A549 (cell line): ENCODE results near the gene RHOF.

Source experiments
- CEBPB ChIP-seq, 2 experiments: fragments of >200 bp in 1 of 2; sonication (Bioruptor Twin) in 1 of 2; formaldehyde crosslinking in 1 of 2; IDR thresholded peaks; 2 replicates each; pipeline ENCODE4 v1.6.1; 2012 to 2016
- CHD4 ChIP-seq: fragments of 200-600 bp; sonication (generic); IDR thresholded peaks from 2 replicates; pipeline ENCODE4 v1.6.1; 2016; ENCODE audit warnings: antibody characterized with exemption, mild to moderate bottlenecking, borderline replicate concordance
- CTCF ChIP-seq: fragments of >200 bp; sonication (Bioruptor Twin); formaldehyde crosslinking; IDR thresholded peaks from 3 replicates; pipeline ENCODE4 v1.5.1; 2016
- E2F6 ChIP-seq: IDR thresholded peaks from 2 replicates; pipeline ENCODE4 v1.6.1; 2012; ENCODE audit warnings: low read depth, borderline replicate concordance
- EP300 ChIP-seq, 2 experiments: fragments of >200 bp; sonication (Bioruptor Twin); formaldehyde crosslinking; IDR thresholded peaks; 2 replicates in 1 of 2; 3 replicates in 1 of 2; pipeline ENCODE4 v1.6.1; 2016 to 2017
- ESRRA ChIP-seq: fragments of 150-350 bp; IDR thresholded peaks from 2 replicates; pipeline ENCODE4 v1.6.1; 2014; ENCODE audit warnings: mild to moderate bottlenecking, low read length, borderline replicate concordance
- HOXA7 ChIP-seq: fragments of 250-450 bp; sonication (Bioruptor Pico); IDR thresholded peaks from 2 replicates; pipeline ENCODE4 v1.5.0; 2020; ENCODE audit warnings: mild to moderate bottlenecking, moderate library complexity
- MAX ChIP-seq: IDR thresholded peaks from 2 replicates; pipeline ENCODE4 v1.6.1; 2012
- MYC ChIP-seq: IDR thresholded peaks from 2 replicates; pipeline ENCODE4 v1.6.1; 2012; ENCODE audit warnings: mild to moderate bottlenecking, inconsistent platforms, low read length, improper control_type of control experiment, borderline replicate concordance
- POLR2A ChIP-seq: IDR thresholded peaks from 2 replicates; pipeline ENCODE4 v1.6.1; 2012; ENCODE audit warnings: mild to moderate bottlenecking, low read length
- RAD21 ChIP-seq, 2 experiments: fragments of >200 bp in 1 of 2; sonication (Bioruptor Twin) in 1 of 2; formaldehyde crosslinking in 1 of 2; IDR thresholded peaks in 1 of 2; conservative IDR thresholded peaks in 1 of 2; 2 replicates in 1 of 2; 3 replicates in 1 of 2; pipeline ENCODE4 v1.6.1; 2012 to 2018; ENCODE audit warnings: inconsistent platforms in 1 of 2
- SREBF2 ChIP-seq: fragments of 450-650 bp; IDR thresholded peaks from 2 replicates; pipeline ENCODE4 v1.6.1; 2014; ENCODE audit warnings: mild to moderate bottlenecking, moderate library complexity

- TF ChIP-seq EP300 (IDR thresholded peaks at IDR 0.05) (no peak), POLR2A (no peak), CTCF (no peak), HOXA7 (CRISPR knock-in tag) (no peak), MYC (no peak), MAX (no peak), E2F6 (no peak), CHD4 (no peak), ESRRA (no peak), RAD21 (conservative IDR thresholded peaks at IDR 0.05 in 1 of 2, IDR thresholded peaks at IDR 0.05 in 1 of 2) (no peak), CEBPB (IDR thresholded peaks at IDR 0.05) (no peak), SREBF2 (no peak)
Observed at GRCh38 chr12:121748218-121748570, 45.3 kb downstream of the RHOF start.
